Heart left ventricle (tissue), 13 donors: ENCODE measurements around the gene KRT81.

Source experiments
- CTCF ChIP-seq, 12 donors: fragments of 200-600 bp; sonication (generic) in 4 of 12; IDR thresholded peaks; one replicate each; pipeline versions ENCODE4 v1.5.0 to v1.8.0; 2018 to 2022; ENCODE audit warnings: antibody characterized with exemption in 12 of 12, mild to moderate bottlenecking in 5 of 12
- POLR2A ChIP-seq, 2 donors: fragments of 450-650 bp; IDR thresholded peaks; one replicate each; pipeline ENCODE4 v1.6.1; 2017; ENCODE audit warnings: antibody characterized with exemption in 2 of 2, mild to moderate bottlenecking in 2 of 2, moderate library complexity in 2 of 2
- donor health status: ischemic (EF 13 %, LVEDD 7.1; RV severe dilation, severe dysfunction).
- donor health status: DM: no; HTN: yes; CAD: no.
- donor health status: DM: no; HTN: no; CAD: no.
- donor health status: ischemic (EF 25% LVEDD 6.9; RV normal size, moderate dysfunction).
- donor health status: ischemic (EF 25% LVEDD 5.7; RV mildly dilated, moderate dysfunction).
- donor health status: ischemic (EF 35%, LVEDD 5.7; RV mildly dilated, moderate dysfunction).
- donor health status: nonischemic (EF 11% LVEDD 7.7; RV severe dilation, severe dysfunction).
- donor health status: DM: yes; HTN: yes; CAD: no.
- donor health status: PGD.
- donor health status: ischemic (EF 29% LVEDD 5.4; RV normal size, mild dysfunction).
- donor health status: nonischemic (EF 23%, LVEDD 6.1; RV moderate dilation, normal function).

GRCh38 chr12:52333321-52333720, 42.0 kb upstream of the KRT81 start:
- no peak for TF ChIP-seq CTCF (IDR thresholded peaks at IDR 0.05)
- TF ChIP-seq POLR2A (IDR thresholded peaks at IDR 0.05) = no peak
